Stimulated activated CD8-positive, alpha-beta memory T cell treated with anti-CD3 and anti-CD28 coated beads, Interleukin-15, amount 100 ng/mL, for 24 hours (primary cell): ENCODE data around the gene PFDN6.
A peak's percentile ranks its signal among the peaks of the same experiment; 100 is the strongest.
"Not testable (repeated sequence)": the region's sequence is repeated elsewhere in the genome, so short reads cannot be mapped to it uniquely, and the experiment has no call there.

Source experiments
- DNase-seq: peaks from one replicate; pipeline ENCODE4 v3.0.0-alpha.2; 2020; ENCODE audit warnings: low read depth

Gene PFDN6

DNA sequence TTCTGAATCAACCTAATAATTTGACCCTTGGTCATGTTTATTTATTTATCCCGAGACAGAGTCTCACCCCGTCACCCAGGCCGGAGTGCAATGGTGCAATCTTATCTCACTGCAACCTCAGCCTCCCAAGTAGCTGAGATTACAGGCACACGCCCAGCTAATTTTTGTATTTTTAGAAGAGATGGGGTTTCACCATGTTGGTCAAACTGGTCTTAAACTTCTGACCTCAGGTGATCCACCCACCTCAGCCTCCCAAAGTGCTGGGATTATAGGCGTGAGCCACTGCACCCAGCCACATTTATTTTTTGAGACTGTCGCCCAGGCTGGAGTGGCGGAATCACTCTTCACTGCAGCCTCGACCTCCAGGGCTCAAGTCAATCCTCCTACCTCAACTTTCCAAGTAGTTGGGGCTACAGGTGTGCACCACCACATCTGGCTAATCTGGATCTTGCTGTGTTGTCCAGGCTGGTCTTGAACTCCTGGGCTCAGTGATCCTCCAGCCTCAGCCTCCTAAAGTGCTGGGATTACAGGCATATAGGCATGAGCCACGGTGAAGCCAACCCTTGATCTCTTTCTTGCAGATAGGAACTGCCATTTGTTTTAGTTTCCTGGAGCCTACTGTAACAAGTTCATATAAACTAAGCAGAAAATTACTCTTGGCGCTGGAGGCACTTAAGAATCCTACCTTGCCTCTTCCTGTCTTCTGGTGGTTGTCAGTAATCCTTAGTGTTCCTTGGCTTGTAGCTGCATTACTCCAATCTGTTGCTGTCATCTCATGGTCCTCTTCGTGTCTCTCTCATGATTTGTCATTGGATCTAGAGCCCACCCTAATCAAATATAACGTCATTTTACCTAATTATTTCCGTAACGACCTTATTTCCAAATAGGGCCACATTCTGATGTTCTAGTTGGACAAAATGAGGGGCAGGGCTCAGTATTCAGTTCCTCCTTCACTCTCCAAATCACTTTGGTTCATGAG is 15.2 kb upstream of the PFDN6 start:
- no peak for DNase-seq

GRCh38 chr6:33275795-33276580 is 13.4 kb upstream of the PFDN6 start:
- not testable (repeated sequence) for DNase-seq

DNA sequence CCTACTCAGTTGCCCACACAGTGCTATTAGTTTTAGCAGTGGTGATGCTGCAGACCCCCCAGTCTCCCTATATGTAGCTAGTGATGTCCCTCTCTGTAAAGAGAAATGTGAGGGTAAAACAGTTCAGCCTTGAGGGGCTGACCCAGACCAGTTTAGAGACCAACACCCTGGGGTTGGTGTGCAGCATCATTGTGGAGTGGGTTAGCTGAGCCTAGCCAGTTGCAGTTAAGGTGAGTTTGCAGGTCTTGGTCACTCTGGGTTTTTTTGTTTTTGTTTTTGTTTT is 12.9 kb upstream of the PFDN6 start:
- DNase-seq: no peak

DNA sequence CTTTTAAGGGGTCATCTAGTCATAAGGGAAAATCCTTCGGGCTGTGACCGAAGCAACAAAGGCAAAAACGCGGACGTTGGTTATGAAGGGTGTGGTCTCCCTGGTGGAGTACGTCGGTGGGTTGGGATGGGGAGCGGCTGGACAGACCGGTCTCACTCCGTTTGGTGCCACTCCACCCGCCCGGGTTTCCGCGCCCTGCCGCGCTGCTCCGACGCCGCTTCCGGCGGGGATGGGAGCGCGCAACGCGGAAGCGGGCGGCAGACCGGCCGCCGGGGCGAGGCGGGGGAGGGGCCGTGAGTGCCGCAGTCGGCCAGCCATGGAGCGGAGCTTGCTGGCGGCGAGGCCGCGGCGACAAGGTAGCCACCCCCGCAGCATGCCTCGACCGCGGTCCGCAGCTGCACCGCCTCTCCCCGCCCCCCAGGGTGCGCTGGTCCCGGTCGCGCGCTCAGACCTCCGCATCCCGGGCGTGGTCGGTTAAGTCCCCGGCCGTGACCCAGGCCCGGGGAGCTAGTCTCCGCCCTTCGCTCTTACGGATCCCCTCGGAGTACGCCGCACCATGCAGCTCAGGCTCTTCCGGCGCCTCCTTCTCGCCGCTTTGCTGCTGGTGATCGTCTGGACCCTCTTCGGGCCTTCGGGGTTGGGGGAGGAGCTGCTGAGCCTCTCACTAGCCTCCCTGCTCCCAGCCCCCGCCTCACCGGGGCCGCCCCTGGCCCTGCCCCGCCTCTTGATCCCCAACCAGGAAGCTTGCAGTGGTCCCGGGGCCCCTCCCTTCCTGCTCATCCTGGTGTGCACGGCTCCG is 12.3 kb upstream of the PFDN6 start, which contains the start of gene B3GALT4:
Gene B3GALT4, plus strand, starts transcription at position 260 of the 799 bp plus-strand sequence. Its CDS starts 297 bp downstream, at position 557.
- DNase-seq: peak; percentile 69

DNA sequence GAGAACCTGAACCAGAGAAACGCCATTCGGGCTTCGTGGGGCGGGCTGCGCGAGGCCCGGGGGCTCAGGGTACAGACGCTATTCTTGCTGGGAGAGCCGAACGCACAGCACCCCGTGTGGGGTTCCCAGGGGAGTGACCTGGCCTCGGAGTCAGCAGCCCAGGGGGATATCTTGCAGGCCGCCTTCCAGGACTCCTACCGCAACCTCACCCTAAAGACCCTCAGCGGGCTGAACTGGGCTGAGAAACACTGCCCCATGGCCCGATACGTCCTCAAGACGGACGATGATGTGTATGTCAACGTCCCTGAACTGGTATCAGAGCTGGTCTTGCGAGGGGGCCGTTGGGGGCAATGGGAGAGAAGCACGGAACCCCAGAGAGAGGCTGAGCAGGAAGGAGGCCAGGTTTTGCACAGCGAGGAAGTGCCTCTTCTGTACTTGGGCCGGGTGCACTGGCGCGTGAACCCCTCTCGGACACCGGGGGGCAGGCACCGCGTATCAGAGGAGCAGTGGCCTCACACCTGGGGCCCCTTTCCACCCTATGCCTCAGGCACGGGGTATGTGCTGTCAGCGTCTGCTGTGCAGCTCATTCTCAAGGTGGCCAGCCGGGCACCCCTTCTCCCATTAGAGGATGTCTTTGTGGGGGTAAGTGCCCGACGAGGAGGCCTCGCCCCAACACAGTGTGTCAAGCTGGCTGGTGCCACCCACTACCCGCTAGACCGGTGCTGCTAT is 11.6 kb upstream of the PFDN6 start:
- DNase-seq: no peak

DNA sequence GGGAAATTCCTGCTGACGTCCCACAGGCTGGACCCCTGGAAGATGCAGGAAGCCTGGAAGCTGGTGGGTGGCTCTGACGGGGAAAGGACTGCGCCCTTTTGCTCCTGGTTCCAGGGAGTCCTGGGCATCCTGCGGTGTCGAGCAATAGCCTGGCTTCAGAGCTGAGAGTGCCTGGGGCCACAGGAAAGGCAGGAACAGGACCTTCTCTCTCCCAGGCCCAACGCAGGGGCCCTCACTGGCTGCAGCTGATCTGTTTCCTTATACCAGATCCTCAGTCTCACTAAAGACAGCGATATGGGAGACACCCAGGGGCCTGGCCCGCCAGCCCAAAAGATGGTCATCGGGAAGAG is 11.0 kb upstream of the PFDN6 start:
- DNase-seq: no peak

DNA sequence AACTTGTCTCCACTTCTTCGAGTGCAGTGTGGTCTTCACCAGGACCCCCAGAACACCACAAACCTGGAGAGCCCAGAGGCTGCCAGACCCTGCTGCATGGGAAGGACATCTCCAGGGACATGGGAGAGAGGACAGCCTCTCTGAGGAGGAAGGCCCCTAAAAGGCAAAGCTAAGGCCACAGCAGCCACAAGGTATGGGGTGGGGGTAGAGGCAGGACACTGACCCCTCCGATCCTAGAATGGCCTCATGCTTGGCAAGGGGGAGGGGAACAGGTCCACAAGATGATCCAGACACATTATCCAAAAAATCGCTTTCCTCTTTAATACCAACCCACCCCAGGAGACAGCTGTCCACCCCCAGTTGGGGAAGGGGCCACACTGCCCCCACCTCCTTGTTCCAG is 10.6 kb upstream of the PFDN6 start:
- DNase-seq: no peak

GRCh38 chr6:33279257-33279695 is 10.1 kb upstream of the PFDN6 start:
- DNase-seq: no peak

DNA sequence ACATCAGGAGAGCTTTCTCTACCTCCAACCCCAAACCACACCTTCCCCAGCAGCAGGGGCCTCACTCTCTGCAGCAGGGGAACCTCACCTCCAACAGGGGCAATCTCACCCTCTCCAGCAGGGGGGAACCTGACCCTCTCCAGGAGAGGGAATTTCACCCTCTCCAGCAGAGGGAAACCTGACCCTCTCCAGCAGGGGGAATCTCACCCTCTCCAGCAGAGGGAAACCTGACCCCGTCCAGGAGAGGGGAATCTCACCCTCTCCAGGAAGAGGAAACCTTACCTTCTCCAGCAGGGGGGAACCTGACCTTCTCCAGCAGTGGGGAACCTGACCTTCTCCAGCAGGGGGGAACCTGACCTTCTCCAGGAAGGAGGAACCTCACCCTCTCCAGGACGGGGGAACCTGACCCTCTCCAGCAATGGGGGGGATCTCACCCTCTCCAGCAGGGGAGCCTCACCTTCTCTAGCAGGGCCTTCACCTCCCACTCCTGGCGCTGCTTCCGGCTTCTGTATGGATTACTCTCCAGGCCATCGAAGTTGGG is 9.4 kb upstream of the PFDN6 start:
- DNase-seq: no peak

DNA sequence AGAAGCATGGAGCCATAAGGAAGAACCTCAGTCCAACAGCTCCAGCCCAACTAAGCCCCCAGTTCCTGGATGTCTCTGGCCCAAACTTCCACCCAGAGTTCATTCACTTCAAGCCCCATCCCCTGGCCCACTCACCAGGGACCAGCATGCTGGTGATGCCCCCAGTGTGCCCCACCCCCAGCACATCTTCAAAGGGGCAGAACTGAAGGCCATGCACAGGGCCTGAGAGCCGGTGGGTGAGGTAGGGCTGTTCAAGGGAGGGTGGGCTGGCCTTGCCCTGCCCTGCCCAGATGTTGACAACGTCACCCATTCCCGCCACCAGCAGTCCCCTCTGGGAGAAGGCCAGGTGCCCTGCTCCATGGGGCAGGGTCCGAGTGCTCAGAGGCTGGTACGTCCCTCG is 8.9 kb upstream of the PFDN6 start:
- DNase-seq: no peak

DNA sequence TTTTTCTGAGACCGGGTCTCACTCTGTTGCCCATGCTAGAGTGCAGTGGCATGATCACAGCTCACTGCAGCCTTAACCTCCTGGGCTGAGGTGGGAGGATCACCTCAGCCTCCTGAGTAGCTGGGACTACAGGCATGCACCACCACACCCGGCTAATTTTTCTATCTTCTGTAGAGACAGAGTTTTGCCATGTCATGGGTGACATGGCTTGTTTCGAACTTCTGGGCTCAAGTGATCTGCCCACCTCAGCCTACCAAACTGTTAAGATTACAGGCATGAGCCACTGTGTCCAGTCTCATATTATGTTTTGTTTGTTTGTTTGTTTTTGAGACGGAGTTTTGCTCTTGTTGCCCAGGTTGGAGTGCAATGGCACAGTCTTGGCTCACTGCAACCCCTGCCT is 4.2 kb upstream of the PFDN6 start:
- not testable (repeated sequence) for DNase-seq

- no peak for DNase-seq
Observed at GRCh38 chr6:33286946-33287914, 2.2 kb upstream of the PFDN6 start.

DNA sequence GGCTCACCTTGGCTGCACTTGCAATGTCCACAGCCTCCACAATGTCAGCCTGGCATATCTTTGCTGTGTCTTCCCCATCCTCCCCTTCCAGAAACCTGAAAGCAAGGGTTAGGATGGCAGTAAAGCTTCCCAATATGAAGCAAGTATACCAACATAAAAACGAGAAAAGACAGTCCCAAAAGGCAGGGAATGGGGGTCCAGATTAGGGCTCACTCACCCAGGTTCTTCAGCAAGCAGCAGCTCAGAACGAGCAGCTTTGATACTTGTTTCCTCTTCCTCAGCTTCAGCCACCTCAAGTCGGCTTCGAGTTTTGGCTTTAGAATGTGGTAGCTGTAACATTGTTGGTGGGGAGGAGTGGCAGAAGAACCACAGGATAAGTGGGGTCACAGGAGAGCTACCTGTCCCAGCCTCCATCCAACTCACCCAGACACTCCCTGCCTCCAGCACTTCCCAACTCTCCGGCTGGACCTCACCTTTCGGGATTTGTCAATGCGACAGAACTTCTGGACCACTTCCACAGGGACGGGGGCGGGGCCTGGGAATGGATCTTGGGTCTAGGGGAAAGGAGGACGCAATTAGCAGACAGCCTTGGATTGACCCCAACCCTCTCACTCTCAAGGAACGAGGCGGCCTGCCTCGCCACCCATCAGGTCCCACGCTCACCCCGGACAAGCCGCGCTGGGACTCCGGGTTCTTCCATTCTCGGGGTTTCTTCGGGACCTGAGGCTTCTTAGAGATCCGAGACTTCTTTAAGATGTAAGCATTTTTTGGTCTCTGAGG is 1.1 kb upstream of the PFDN6 start:
- no peak for DNase-seq

DNA sequence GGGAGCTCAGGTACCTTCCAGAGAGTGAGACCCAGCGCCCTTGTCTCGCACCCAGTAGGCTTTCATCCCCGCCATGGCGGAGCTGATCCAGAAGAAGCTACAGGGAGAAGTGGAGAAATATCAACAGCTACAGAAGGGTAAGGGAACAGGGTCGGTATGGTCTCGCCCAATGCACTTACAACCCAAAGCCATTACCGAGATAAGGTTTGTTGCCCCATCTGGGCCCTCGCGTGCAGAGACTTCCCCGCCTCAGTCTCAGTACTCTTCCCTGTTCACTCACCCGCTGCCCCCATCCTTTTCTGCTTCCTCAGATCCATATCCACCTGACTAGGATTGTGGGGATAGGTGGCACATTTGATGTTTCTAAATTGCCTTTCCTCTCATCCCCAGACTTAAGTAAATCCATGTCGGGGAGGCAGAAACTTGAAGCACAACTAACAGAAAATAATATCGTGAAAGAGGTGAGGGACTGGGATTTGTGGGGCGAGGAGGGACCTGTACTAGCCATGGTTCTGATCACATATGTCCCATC is 449 bp downstream of the PFDN6 start:
- DNase-seq: no peak

GRCh38 chr6:33290459-33290858 is 1.1 kb downstream of the PFDN6 start:
- DNase-seq: no peak

DNA sequence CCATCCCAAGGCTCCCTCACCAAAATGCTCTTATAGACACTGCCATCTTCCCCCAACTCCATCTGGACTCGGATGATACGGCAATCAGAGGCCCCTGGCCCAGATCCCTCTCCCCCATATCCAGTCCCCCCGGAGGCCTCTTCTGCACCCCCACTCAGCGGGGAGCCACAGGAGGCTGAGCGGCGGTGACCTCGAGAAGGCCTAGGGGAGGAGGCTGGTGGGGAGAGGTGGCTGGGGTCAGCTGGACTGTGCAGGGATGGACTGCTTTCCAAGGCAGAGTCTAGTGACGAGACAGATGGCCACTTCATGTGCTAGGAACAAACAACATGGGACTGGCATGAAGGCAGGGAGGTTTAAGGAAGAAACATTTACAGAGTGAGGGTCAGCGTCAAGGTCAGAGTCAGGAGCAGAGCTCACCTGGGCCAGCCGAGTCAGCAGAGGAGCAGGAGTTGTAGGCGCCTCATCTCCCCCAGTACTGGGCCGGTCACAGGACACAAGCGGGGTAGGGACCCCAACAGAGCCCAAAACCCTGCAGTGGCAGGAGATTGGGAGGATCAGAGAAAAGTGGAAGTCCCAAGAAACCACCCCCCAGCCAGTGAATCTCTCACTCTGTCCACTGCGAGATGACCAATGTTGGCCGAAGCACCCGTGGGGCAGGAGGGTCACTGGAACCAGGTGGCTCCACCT is 3.7 kb downstream of the PFDN6 start:
- DNase-seq: no peak

DNA sequence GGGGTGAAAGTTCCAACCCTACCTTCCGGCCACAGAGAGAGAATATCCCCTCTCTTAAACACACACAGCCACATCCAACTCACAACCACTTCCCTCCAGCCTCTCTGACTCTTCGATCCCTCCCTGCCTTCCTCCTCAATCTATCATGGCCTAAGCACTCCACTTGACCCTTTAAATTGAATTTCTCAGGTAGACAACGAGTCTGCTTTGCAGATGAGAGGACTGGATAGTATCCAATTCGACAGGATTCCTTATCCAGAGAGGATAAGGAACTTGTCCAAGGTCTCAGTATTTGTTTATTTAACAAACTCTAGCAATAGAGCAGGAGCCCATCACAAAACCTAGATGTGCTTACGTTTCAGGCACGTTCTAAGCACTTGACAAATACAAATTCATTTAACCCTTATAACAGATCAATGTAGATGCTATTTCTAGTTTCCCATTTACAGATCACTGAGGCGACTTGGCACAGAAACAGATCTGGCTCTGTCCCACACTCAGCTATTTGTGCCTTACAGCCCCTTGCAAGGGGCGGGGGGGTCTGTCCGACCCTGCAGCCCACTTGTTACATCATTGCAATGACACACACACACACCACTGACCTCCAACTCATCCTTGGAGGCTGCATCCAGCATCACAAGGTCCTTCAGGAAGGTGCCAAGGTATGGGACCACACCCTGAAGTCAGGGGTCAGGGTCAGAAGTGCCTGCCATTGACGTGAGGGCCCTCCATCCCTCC is 4.9 kb downstream of the PFDN6 start:
- no peak for DNase-seq
